ENCODE measurements around the gene TAF4. TPM values are rescaled to one million over a fixed set of nuclear protein-coding genes. Genes with fewer than 3 reads are reported as not detected.
A peak's percentile ranks its signal among the peaks of the same experiment; 100 is the strongest.

TAF4 gene
- total and polyA plus RNA-seq, 2 of the 13 experiments (the other 11 are each of a cell fraction or from before 2014, with no cell fraction given): 5.9 to 12.0 TPM

GRCh38 chr20:61980647-61981583 lies 84.8 kb downstream of the TAF4 start (continued):
- TF ChIP-seq ZBTB40 (IDR thresholded peaks at IDR 0.05) (no peak), ZBTB40 (CRISPR knock-in tag; IDR thresholded peaks at IDR 0.05) (no peak), SMARCE1 (IDR thresholded peaks at IDR 0.05; ENCODE audit: borderline replicate concordance) (no peak), NONO (IDR thresholded peaks at IDR 0.05) (no peak), NONO (CRISPR knock-in tag; conservative IDR thresholded peaks at IDR 0.05) (no peak), ELF3 (CRISPR knock-in tag; IDR thresholded peaks at IDR 0.05) (no peak), CBX1 (IDR thresholded peaks at IDR 0.05; ENCODE audit: low read depth) (no peak), ZSCAN25 (CRISPR knock-in tag; IDR thresholded peaks at IDR 0.05) (no peak), USF2 (IDR thresholded peaks at IDR 0.05; ENCODE audit: low read depth, low read length) (0 out of 2 replicates have a peak, but pooled peaks have one; percentile 22), USF2 (CRISPR knock-in tag; IDR thresholded peaks at IDR 0.05; ENCODE audit: borderline replicate concordance) (no peak), U2AF1 (optimal IDR thresholded peaks at IDR 0.05; ENCODE audit: low read depth, low read length) (no peak), ZBTB42 (CRISPR knock-in tag; IDR thresholded peaks at IDR 0.05) (no peak), ZNF776 (CRISPR knock-in tag; IDR thresholded peaks at IDR 0.05) (0 out of 2 replicates have a peak, but pooled peaks have one; percentile 64)
- TF ChIP-seq, protein P1, sequence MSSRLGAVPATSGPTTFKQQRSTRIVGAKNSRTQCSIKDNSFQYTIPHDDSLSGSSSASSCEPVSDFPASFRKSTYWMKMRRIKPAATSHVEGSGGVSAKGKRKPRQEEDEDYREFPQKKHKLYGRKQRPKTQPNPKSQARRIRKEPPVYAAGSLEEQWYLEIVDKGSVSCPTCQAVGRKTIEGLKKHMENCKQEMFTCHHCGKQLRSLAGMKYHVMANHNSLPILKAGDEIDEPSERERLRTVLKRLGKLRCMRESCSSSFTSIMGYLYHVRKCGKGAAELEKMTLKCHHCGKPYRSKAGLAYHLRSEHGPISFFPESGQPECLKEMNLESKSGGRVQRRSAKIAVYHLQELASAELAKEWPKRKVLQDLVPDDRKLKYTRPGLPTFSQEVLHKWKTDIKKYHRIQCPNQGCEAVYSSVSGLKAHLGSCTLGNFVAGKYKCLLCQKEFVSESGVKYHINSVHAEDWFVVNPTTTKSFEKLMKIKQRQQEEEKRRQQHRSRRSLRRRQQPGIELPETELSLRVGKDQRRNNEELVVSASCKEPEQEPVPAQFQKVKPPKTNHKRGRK (CRISPR knock-in tag; IDR thresholded peaks at IDR 0.05): no peak

Data from HepG2 (cell line).